PC-3 (cell line): ENCODE measurements around the gene EXOC4.

ENCODE experiments used
- CTCF ChIP-seq: fragments of 300-600 bp; sonication (generic); conservative IDR thresholded peaks from 2 replicates; pipeline ENCODE4 v1.5.1; 2017; ENCODE audit warnings: antibody characterized with exemption, low read depth, mild to moderate bottlenecking, low read length
- EZH2phosphoT487 ChIP-seq: fragments of 300-600 bp; sonication (generic); IDR thresholded peaks from 2 replicates; pipeline ENCODE4 v1.6.1; 2018; ENCODE audit warnings: mild to moderate bottlenecking, antibody characterized with exemption, low read length, borderline replicate concordance

- TF ChIP-seq CTCF, result no peak
- no peak for TF ChIP-seq EZH2phosphoT487
These were observed 51.1 kb downstream of the EXOC4 start for GRCh38 chr7:133303931-133304330.
